GDM1 (cell line): Measurements from ENCODE around the gene VWF.

Experiments used
- DNase-seq: peaks from one replicate; lab custom pipeline; 2025; lab: John Stamatoyannopoulos, UW

The VWF gene

DNA sequence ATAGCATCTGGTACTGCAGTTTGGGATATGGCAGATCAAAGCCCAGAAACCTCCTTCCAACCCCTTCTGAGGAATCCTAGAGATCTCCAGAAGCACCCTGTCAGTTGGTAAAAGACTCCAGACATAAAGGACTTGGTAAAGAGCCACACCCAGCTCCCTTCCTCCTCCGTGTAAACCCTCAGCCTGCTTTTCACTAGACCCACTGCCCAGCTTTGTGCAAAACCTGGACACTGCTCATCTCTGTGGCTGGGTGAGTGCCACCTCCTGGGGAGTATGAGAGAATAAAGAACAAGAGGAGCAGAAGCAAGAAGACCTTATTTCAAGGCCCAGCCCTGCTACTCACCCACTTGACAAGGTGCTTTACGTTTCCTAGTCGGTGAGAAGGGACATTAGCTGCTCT lies 212.5 kb downstream of the VWF start:
- DNase-seq = no peak

DNA sequence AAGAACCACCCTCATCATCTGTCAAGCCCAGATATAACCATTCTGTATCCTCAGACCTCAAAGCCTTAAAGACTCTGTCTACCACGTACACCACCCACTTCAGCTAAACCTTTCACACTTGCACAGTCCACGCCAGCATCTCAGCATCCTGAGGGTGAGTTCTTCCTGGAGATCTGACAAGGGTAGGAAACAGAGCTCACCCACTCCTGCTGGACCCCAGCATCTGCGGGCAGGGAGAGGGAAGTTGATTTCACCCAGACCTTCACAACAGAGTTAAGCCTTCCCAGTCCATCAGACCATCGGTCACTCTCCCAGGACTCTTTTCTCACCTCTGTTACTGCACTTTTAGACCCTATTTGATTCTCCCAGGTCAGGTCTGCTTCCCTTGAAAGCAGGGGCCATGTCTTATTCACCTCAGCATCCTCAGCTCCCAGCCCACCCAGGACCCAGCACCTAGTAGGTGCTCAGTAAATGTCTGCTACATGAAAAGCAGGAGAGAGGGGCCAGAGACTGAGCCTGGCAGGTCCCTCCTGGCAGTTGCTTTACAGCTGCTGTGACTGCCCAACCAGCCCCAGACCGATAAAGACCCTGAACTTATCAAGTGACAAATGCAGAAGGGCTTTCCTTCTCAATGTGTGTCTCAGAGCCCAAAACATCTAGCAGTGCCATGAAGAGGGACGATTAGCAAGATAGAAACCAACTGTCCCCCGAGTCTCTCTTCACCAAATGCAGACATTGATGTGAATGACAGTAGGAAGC lies 213.5 kb downstream of the VWF start:
- no peak for DNase-seq

DNA sequence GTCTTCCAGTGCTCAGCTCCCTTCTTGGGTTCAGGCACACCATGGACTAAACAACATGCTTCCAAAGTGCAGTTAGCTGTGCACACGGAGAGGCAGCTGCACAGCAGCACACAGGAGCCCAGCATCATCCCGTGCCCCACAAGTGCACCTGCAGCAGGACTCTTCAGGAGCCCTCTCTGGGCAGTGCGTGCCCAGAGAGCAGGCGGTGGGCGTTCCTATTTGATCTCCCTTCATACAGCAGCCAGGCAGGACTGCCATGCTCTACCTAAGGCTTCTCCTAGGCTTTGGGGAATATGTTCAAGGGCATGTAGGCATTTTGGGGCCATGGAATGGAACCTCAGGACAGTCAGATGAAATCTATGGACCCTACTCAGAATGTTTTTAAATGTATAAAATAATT lies 214.9 kb downstream of the VWF start:
- DNase-seq = no peak

DNA sequence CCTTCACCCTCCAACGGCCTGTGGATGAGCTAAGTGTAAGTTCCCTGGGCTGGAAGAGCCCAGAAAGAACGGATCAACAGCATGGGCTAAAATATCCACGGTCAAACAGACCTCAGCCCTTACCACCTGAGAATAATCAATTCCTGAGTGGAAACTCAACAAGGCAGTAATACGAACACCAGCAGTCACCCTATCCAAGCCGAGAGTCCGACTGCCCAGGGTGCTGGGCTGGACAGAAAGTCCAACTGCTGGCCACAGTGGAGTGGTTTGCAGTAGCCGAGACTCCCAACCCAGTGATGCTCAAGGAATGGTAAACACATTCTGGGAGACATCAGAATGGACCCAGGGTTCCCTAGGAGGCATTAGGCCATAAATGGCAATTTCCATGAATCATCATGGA lies 216.2 kb downstream of the VWF start:
- no peak for DNase-seq

DNA sequence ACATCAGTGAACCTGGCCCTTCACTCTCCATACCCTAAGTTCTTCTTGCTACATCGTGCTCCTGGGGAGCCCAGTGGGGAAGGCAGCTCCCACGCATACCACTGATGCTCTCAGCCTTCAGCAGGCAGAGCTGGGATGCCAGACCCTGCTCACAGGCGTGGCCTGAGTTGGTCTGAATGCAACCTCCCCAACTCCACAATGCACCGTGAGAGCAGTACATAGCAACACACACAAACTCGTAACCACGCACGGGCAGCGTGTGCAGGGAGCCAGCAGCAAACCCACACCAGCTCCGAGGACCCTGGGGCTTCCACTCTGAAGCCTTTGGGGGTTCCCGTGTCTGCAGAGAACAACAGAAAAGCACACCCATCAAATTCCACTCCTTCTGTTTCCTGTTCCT lies 216.7 kb downstream of the VWF start:
- DNase-seq = no peak

DNA sequence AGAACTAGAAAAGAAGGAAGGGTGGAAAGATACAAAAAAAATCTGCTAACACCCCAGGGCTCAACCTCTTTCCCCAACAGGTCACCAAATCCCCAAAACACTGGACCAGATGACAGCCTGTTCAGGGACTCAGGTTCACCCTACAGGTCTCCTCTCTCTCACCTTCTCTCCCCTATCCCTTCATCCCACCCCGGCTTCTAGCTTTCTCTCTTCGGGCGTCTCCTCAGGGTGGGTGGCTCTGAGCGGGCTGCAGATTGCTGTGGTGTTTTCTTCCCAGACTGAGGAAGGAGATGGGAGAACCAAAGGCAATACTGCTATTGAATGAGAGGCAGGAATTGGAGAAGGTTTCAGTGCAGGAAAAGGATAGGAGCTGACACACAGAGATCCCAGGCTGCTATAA lies 218.7 kb downstream of the VWF start:
- no peak for DNase-seq

DNA sequence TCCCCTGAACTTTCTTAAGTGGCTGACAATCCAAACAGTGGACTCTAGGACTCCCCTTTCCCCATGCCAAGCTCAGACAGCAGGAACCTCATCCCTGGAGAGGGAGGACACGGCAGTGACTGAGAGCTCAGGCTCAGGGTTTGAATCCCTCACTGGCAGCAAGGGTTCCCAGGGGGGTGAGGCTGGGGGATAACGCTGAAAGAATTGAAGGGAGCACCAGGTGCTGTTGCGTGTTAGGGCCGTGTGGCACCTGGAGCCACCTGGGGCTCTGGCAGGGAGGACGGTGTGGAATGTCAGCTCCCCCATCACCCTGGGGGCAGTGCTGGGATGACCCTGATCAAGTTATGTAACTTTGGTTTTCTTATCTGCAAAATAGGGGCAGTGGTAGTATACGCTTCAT lies 219.5 kb downstream of the VWF start:
- DNase-seq = no peak

DNA sequence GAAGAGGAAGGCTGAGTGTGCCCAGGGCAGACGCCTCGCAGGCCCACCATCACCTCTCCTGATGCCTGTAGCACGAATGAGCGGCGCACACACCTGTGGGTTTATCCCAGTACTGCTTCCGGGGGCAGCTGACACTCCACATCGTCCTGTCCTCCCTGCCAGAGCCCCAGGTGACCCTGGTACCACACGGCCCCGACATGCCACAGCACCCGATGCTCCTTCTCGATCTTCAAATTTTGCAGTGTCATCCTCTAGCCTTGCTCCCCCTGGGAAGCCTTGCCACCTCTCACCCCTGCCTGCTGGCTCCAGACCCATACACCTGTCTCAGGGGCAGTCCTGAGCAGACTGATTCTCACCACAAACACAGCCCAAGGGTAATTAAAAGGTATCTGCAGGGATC lies 220.0 kb downstream of the VWF start:
- no peak for DNase-seq

DNA sequence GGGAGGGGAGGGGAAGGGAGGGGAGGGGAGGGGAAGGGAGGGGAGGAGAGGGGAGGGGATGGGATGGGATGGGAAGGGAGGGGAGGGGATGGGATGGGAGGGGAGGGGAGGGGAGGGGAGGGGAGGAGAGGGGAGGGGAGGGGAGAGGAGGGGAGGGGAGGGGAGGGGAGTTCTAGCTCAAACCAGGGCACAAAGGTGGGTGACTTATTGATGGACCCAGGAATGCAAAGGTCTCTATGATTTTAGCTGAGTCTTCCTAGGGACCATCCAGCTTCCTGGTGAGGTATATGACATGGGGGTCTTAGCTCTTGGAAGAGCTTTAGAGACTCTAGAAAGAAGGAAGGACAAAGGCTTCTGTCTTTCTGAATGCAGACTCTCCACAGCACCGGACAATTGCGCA lies 221.7 kb downstream of the VWF start:
- DNase-seq = no peak

DNA sequence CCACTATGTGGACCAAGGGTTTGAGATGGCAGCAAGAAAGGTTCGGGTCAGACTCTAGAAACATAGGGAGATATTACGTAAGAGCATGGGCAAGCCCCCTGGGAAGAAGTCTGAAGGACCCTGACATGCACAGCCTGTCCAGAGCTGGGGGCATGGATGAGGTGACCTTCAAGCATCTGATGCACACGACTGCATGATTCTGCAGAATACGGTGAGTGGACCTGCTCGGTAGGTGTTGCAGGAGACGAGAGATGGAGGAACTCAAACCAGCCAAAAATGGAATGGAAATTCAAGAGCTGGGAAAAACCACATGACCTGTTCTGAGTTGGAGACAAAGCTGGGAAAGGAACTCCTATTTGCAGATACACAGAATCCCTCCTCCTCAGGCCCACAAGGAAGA lies 223.1 kb downstream of the VWF start:
- no peak for DNase-seq

DNA sequence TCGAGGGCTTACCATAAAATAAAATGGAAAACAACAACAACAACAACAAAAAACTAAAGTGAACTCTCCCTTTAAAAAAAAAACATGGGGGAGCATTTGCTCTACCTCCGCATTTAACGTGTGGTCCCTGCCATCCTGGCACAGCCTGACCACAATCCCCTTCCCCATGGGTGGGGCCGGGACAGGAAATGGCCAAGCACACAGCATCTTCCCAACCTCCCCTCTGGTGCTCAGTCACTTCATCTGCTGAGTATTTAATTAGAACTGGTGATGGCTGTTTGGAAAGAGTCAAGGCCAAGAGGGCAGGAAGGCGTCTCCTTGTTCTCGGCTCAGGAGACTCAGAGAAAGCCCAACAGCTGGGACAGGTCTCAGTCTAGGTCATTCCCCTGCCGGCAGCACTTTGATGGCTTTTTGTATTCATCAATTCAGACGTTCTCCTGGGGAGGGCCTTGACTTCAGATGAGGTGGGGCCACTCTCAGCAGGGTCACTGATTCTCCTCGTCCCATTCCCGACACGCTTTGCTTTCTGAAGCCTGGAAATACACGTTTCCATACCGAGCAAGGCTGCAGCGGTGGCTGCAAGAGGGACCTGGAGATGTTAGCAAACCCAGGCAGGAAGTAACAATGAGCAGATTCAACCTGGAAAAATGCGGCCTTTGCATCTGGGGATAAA lies 223.8 kb downstream of the VWF start:
- no peak for DNase-seq

DNA sequence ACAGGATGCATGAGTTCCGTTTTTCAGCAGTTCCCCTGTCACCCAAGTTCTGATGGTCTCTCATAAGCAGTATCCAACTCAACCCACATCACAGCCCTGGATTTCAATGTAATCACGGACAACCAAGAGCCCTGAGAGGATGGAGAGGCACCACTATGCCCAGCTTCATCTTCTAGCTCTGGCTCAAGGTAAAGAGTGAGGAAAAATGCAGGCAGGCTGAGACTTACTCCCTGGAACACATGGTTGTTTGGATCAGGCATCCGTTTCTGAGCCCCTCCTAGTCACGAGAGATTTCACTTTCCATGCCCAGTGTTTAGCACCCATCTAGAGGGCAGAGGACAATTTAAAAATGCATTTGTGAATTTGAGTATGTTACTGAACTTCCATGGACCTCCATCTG lies 224.4 kb downstream of the VWF start:
- DNase-seq = no peak

DNA sequence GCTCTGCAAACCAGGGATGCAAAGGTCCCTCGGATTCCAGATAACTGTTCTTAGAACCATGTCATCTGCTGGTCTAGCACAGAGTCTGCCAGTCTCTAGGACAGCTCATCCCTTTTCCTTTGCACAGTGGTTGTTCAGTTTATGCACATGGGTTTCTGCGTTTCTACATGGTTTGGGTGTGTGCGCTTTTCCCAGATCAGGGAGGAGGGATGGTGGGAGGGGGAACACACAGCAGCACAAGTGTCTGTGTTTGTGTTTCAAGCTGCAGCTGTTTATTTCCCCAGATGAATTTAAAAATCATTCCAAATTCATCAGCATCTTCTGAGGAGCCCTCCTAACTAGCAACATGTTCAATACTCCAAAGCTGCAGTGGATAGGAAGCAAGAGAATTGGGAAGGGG lies 224.8 kb downstream of the VWF start:
- DNase-seq = no peak

DNA sequence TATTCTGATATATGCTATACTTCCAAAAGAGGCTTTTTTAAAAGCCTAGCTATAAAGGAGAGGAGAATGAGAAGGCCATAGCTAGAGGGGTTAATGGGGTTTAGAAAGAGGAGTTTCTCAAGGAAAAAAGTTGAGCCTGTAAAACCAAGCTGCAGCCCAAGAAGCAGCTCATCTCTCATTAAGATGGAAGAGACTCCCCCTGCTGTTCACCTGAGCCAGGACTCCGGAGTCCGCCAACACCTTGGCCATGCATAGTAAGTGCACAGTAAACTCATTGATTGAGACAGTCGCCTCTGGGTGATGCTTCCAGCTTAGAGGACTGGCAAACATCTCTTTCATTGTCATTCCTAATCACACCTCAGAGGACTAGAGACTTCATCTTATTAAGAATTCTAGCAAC lies 225.6 kb downstream of the VWF start:
- no peak for DNase-seq
